GM06990 (cell line): ENCODE measurements around the gene CARMIL1.

Experiments
- DNase-seq: peaks from one replicate; pipeline ENCODE4 v3.0.0-alpha.2; 2011; ENCODE audit not compliant: insufficient read length; ENCODE audit errors: extremely low read depth
- H3K27me3 ChIP-seq: replicated peaks from 2 replicates; pipeline ENCODE4 v1.6.0; 2011; ENCODE audit warnings: low read length; ENCODE audit not compliant: control insufficient read depth, insufficient read depth
- H3K36me3 ChIP-seq: 2 replicates; pipeline ENCODE4 v1.5.1; 2011; ENCODE audit warnings: low read length; ENCODE audit not compliant: control insufficient read depth, insufficient read depth
- H3K4me3 ChIP-seq: replicated peaks from 2 replicates; pipeline ENCODE4 v1.5.1; 2011; ENCODE audit warnings: low read depth, mild to moderate bottlenecking, control low read depth, low read length
- TF ChIP-seq, protein P1 (sequence below): IDR thresholded peaks from 2 replicates; pipeline ENCODE4 v1.5.1; 2011; ENCODE audit warnings: low read length, control low read depth, mild to moderate bottlenecking, inconsistent platforms; ENCODE audit not compliant: insufficient read depth, poor library complexity, severe bottlenecking

The CARMIL1 gene

GRCh38 chr6:25550631-25551030 lies 271.5 kb downstream of the CARMIL1 start:
- Histone ChIP-seq H3K4me3 (no peak overlapping the region), H3K27me3 (no peaks in the 10 kb centered on the region), H3K36me3 (no peaks in the 10 kb centered on the region)
- DNase-seq: no peak
- TF ChIP-seq, protein P1, sequence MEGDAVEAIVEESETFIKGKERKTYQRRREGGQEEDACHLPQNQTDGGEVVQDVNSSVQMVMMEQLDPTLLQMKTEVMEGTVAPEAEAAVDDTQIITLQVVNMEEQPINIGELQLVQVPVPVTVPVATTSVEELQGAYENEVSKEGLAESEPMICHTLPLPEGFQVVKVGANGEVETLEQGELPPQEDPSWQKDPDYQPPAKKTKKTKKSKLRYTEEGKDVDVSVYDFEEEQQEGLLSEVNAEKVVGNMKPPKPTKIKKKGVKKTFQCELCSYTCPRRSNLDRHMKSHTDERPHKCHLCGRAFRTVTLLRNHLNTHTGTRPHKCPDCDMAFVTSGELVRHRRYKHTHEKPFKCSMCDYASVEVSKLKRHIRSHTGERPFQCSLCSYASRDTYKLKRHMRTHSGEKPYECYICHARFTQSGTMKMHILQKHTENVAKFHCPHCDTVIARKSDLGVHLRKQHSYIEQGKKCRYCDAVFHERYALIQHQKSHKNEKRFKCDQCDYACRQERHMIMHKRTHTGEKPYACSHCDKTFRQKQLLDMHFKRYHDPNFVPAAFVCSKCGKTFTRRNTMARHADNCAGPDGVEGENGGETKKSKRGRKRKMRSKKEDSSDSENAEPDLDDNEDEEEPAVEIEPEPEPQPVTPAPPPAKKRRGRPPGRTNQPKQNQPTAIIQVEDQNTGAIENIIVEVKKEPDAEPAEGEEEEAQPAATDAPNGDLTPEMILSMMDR: no peak

DNA sequence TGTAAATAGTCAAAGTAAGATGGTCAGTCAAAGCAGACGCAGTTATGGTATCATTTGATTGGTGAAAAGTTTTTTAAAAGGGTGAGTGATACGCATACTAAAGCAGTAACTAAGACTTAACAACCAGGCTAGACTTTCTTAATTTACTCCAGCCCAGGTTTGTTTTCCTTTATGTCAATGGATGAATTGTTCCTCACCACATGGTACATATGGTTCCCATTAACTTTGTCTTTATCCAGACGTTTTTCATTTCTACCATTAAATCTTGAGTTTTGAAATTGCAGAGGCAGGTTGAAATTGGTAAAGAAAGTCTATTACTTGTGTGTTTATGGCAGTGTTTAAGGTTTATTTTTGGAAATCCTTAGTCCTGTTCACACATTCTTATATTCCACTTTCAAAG lies 274.3 kb downstream of the CARMIL1 start:
- TF ChIP-seq, protein P1: no peak
- no peak for DNase-seq
- no peaks in the 10 kb centered on the region for H3K36me3 ChIP-seq

DNA sequence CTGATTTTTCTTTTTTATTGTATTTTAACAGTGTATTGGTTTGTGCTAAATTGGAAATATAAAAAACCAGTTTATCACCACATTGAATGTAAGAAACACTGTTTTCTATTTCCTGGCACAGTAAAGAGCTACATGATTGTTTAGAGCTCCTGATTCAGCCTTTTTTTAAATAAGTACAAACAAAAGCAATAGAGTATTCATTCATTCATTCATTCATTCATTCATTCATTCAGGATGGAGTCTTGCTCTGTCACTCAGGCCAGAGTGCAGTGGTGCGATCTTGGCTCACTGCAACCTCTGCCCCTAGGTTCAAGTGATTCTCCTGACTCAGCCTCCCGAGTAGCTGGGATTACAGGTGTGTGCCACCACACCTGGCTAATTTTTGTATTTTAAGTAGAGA lies 276.0 kb downstream of the CARMIL1 start:
- DNase-seq: no peak
- Histone ChIP-seq H3K36me3 (no peaks in the 10 kb centered on the region), H3K27me3 (no peaks in the 10 kb centered on the region), H3K4me3 (no peak overlapping the region)
- TF ChIP-seq, protein P1: no peak

More for the DNA sequence above, 274.3 kb downstream of the CARMIL1 start:
- H3K4me3 ChIP-seq: no peak overlapping the region
- no peaks in the 10 kb centered on the region for H3K27me3 ChIP-seq

- Histone ChIP-seq H3K36me3 (no peaks in the 10 kb centered on the region), H3K27me3 (no peaks in the 10 kb centered on the region), H3K4me3 (no peak overlapping the region)
- TF ChIP-seq, protein P1: peak; percentile 86
- DNase-seq: peak; percentile 1
Measured at GRCh38 chr6:25556516-25556915, 277.3 kb downstream of the CARMIL1 start.

- Histone ChIP-seq H3K36me3 (no peaks in the 10 kb centered on the region), H3K4me3 (no peak overlapping the region), H3K27me3 (no peaks in the 10 kb centered on the region)
- TF ChIP-seq, protein P1: no peak
- no peak for DNase-seq
Measured at GRCh38 chr6:25558155-25558817, 279.1 kb downstream of the CARMIL1 start.

DNA sequence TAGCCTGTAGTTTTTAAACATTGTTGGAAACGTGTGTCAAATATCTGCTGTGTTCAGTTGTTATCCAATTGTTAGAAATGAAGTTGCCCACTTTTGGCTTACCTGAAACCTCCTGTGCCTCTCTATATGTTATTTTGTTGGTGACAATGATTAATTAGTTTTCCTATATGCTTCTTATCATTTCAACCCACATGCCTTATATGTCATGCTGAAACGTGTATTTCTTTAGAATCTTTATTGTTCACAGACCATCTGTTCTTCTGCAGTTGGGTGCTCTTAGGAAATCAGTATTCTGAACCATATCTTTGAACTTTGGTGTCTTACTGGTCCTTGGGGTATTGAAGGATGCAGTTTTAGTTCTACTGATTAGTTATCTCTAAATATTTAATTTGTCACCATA lies 281.7 kb downstream of the CARMIL1 start:
- no peak for DNase-seq
- TF ChIP-seq, protein P1: no peak
- Histone ChIP-seq H3K27me3 (no peaks in the 10 kb centered on the region), H3K4me3 (no peak overlapping the region), H3K36me3 (no peaks in the 10 kb centered on the region)
